ENCODE results near the gene PVALEF.

DNA sequence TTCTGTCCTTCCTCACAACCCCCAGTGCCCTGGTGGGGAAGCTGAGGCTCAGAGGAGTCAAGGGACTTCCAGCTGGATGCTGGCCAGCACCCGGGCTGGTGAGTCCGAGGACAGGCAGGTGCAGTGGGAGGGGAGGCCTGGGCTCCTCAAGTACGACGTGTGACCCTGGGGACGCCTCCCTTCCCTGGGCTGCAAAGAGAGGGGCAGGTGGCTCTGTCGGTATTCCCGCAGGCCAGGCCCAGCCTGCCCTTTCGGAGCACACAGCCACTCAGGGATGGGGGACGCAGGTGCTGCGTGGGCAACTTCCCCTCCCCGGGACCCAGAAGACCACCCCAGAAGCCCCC is 33.1 kb upstream of the PVALEF start:
- TF ChIP-seq, protein P1, sequence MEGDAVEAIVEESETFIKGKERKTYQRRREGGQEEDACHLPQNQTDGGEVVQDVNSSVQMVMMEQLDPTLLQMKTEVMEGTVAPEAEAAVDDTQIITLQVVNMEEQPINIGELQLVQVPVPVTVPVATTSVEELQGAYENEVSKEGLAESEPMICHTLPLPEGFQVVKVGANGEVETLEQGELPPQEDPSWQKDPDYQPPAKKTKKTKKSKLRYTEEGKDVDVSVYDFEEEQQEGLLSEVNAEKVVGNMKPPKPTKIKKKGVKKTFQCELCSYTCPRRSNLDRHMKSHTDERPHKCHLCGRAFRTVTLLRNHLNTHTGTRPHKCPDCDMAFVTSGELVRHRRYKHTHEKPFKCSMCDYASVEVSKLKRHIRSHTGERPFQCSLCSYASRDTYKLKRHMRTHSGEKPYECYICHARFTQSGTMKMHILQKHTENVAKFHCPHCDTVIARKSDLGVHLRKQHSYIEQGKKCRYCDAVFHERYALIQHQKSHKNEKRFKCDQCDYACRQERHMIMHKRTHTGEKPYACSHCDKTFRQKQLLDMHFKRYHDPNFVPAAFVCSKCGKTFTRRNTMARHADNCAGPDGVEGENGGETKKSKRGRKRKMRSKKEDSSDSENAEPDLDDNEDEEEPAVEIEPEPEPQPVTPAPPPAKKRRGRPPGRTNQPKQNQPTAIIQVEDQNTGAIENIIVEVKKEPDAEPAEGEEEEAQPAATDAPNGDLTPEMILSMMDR (IDR thresholded peaks at IDR 0.05): no peak
- TF ChIP-seq POLR2AphosphoS5 (IDR thresholded peaks at IDR 0.05) (no peak), POLR2A (IDR thresholded peaks at IDR 0.05) (no peak)

All from gastroesophageal sphincter (tissue), 3 donors.